GM19043 (cell line): ENCODE data around the gene MCF2L2.

ENCODE experiments used
- ATAC-seq: cut with Tn5 transposase; IDR thresholded peaks from one replicate; pipeline ENCODE4 v1.9.1; 2021; ENCODE audit warnings: low read depth; ENCODE audit not compliant: unreplicated experiment

MCF2L2 gene

GRCh38 chr3:183213415-183214276, 214.8 kb downstream of the MCF2L2 start:
- no peak for ATAC-seq

- ATAC-seq: no peak
Observed at GRCh38 chr3:183212565-183212964, 215.9 kb downstream of the MCF2L2 start.

- no peak for ATAC-seq
Observed at GRCh38 chr3:183212096-183212495, 216.3 kb downstream of the MCF2L2 start.

- no peak for ATAC-seq
Observed at GRCh38 chr3:183211352-183211751, 217.1 kb downstream of the MCF2L2 start.

GRCh38 chr3:183210862-183211341, 217.5 kb downstream of the MCF2L2 start:
- no peak for ATAC-seq

GRCh38 chr3:183210341-183210740, 218.1 kb downstream of the MCF2L2 start:
- ATAC-seq: no peak

- ATAC-seq: no peak
Observed at GRCh38 chr3:183208800-183209199, 219.6 kb downstream of the MCF2L2 start.

- no peak for ATAC-seq
Observed at GRCh38 chr3:183208260-183208659, 220.2 kb downstream of the MCF2L2 start.

GRCh38 chr3:183203670-183204069, 224.7 kb downstream of the MCF2L2 start:
- ATAC-seq: no peak

- no peak for ATAC-seq
Observed at GRCh38 chr3:183202004-183202722, 226.3 kb downstream of the MCF2L2 start.

- no peak for ATAC-seq
Observed at GRCh38 chr3:183198939-183199338, 229.5 kb downstream of the MCF2L2 start.

GRCh38 chr3:183197734-183198133, 230.7 kb downstream of the MCF2L2 start:
- no peak for ATAC-seq

GRCh38 chr3:183195266-183195665, 233.2 kb downstream of the MCF2L2 start:
- ATAC-seq: no peak

GRCh38 chr3:183193762-183194689, 234.4 kb downstream of the MCF2L2 start:
- ATAC-seq: no peak

- no peak for ATAC-seq
Observed at GRCh38 chr3:183192650-183193300, 235.6 kb downstream of the MCF2L2 start.

GRCh38 chr3:183189641-183190040, 238.8 kb downstream of the MCF2L2 start:
- no peak for ATAC-seq

- no peak for ATAC-seq
Observed at GRCh38 chr3:183188895-183189462, 239.4 kb downstream of the MCF2L2 start.

- no peak for ATAC-seq
Observed at GRCh38 chr3:183185696-183186095, 242.7 kb downstream of the MCF2L2 start.

- ATAC-seq: no peak
Observed at GRCh38 chr3:183182732-183183610, 245.4 kb downstream of the MCF2L2 start.
